A549 (cell line): ENCODE results near the gene ASPSCR1. TPM values are rescaled to one million over a fixed set of nuclear protein-coding genes. Genes with fewer than 3 reads are reported as not detected.
A peak's percentile ranks its signal among the peaks of the same experiment; 100 is the strongest.

Experiments
- ATAC-seq, 2 experiments: fragments of 200-7000 bp in 1 of 2; fragments of >200 bp in 1 of 2; cut with Nextera tagmentation in 1 of 2; cut with Tn5 transposase in 1 of 2; 3 replicates each; pipeline versions ENCODE4 v1.8.0 to v1.9.1; 2018 to 2020; ENCODE audit warnings: mild to moderate bottlenecking in 1 of 2, moderate library complexity in 1 of 2
- CTCF ChIA-PET: fragments of 300-600 bp; sonication (Branson Sonifier 250); formaldehyde crosslinking; extraction: SDS; loops from one replicate; lab custom pipeline; 2021; ENCODE audit warnings: antibody characterized with exemption, inconsistent platforms; lab: Yijun Ruan, JAX
- POLR2A ChIA-PET: fragments of 350-600 bp; formaldehyde crosslinking; extraction: SDS; loops from one replicate; lab custom pipeline; 2021; ENCODE audit warnings: antibody characterized with exemption, inconsistent platforms; lab: Yijun Ruan, JAX
- DNase-seq, 2 experiments: peaks; one replicate each; pipeline versions ENCODE4 v3.0.0 to v3.0.0-alpha.2; 2011 to 2016; ENCODE audit warnings: low read depth in 1 of 2, low spot score in 1 of 2
- FAIRE-seq: peaks from 2 replicates; lab custom pipeline; 2011; peaks lifted over from hg19 to GRCh38; lab: Jason Lieb, UNC
- H3K27ac ChIP-seq, 2 experiments: fragments of >200 bp; sonication (Bioruptor Twin); formaldehyde crosslinking; 3 replicates each; pipeline ENCODE4 v1.5.1; 2016 to 2017
- H3K4me1 ChIP-seq: fragments of >200 bp; sonication (Bioruptor Twin); formaldehyde crosslinking; 3 replicates; pipeline ENCODE4 v1.6.1; 2016
- H3K4me2 ChIP-seq: fragments of >200 bp; sonication (Bioruptor Twin); formaldehyde crosslinking; 3 replicates; pipeline ENCODE4 v1.6.1; 2016
- H3K4me3 ChIP-seq: fragments of >200 bp; sonication (Bioruptor Twin); formaldehyde crosslinking; 3 replicates; pipeline ENCODE4 v1.5.1; 2016
- H3K9me3 ChIP-seq: fragments of >200 bp; sonication (Bioruptor Twin); formaldehyde crosslinking; 3 replicates; pipeline ENCODE4 v1.6.1; 2016
- BCL3 ChIP-seq: fragments of >200 bp; sonication (Bioruptor Twin); formaldehyde crosslinking; IDR thresholded peaks from 3 replicates; pipeline ENCODE4 v1.6.1; 2016
- CBX2 ChIP-seq: fragments of 200-600 bp; sonication (generic); IDR thresholded peaks from 2 replicates; pipeline ENCODE4 v1.6.1; 2016; ENCODE audit warnings: low read depth, mild to moderate bottlenecking, borderline replicate concordance
- CEBPB ChIP-seq, 2 experiments: fragments of >200 bp in 1 of 2; sonication (Bioruptor Twin) in 1 of 2; formaldehyde crosslinking in 1 of 2; IDR thresholded peaks; 2 replicates each; pipeline ENCODE4 v1.6.1; 2012 to 2016
- CTCF ChIP-seq: fragments of >200 bp; sonication (Bioruptor Twin); formaldehyde crosslinking; IDR thresholded peaks from 3 replicates; pipeline ENCODE4 v1.5.1; 2016
- EHF ChIP-seq: fragments of 250-450 bp; sonication (Bioruptor Pico); IDR thresholded peaks from 2 replicates; pipeline ENCODE4 v1.5.0; 2020; ENCODE audit warnings: mild to moderate bottlenecking
- ESRRA ChIP-seq: fragments of 150-350 bp; IDR thresholded peaks from 2 replicates; pipeline ENCODE4 v1.6.1; 2014; ENCODE audit warnings: mild to moderate bottlenecking, low read length, borderline replicate concordance
- HMGXB4 ChIP-seq: fragments of 250-450 bp; sonication (Bioruptor Pico); IDR thresholded peaks from 2 replicates; pipeline ENCODE4 v1.5.0; 2021; ENCODE audit warnings: mild to moderate bottlenecking, moderate library complexity, borderline replicate concordance
- HOXA7 ChIP-seq: fragments of 250-450 bp; sonication (Bioruptor Pico); IDR thresholded peaks from 2 replicates; pipeline ENCODE4 v1.5.0; 2020; ENCODE audit warnings: mild to moderate bottlenecking, moderate library complexity
- HOXB5 ChIP-seq: fragments of 250-450 bp; sonication (Bioruptor Pico); IDR thresholded peaks from 2 replicates; pipeline ENCODE4 v1.5.0; 2020; ENCODE audit warnings: mild to moderate bottlenecking, moderate library complexity
- JUN ChIP-seq, 2 experiments: fragments of >200 bp; sonication (Bioruptor Twin); formaldehyde crosslinking; IDR thresholded peaks; 2 replicates in 1 of 2; 3 replicates in 1 of 2; pipeline ENCODE4 v1.6.1; 2016 to 2017
- KDM1A ChIP-seq: fragments of 200-600 bp; sonication (generic); IDR thresholded peaks from 2 replicates; pipeline ENCODE4 v1.6.1; 2016; ENCODE audit warnings: low read depth, mild to moderate bottlenecking
- NFE2L2 ChIP-seq: fragments of 150-350 bp; conservative IDR thresholded peaks from 2 replicates; pipeline ENCODE4 v1.6.1; 2014; ENCODE audit warnings: low read length
- NR3C1 ChIP-seq: fragments of >200 bp; sonication (Bioruptor Twin); formaldehyde crosslinking; IDR thresholded peaks from 3 replicates; pipeline ENCODE4 v1.6.1; 2017
- PHF8 ChIP-seq: fragments of 200-600 bp; sonication (generic); IDR thresholded peaks from 2 replicates; pipeline ENCODE4 v1.6.1; 2016; ENCODE audit warnings: low read depth, mild to moderate bottlenecking, antibody characterized with exemption, moderate library complexity, borderline replicate concordance
- POLR2A ChIP-seq: IDR thresholded peaks from 2 replicates; pipeline ENCODE4 v1.6.1; 2012; ENCODE audit warnings: mild to moderate bottlenecking, low read length
- REST ChIP-seq: fragments of 200-600 bp; sonication (generic); IDR thresholded peaks from 2 replicates; pipeline ENCODE4 v1.6.1; 2016; ENCODE audit warnings: antibody characterized with exemption, mild to moderate bottlenecking, moderate library complexity
- RNF2 ChIP-seq: fragments of 200-600 bp; sonication (generic); IDR thresholded peaks from 2 replicates; pipeline ENCODE4 v1.6.1; 2016; ENCODE audit warnings: low read depth, mild to moderate bottlenecking, antibody characterized with exemption, moderate library complexity, borderline replicate concordance
- ZC3H11A ChIP-seq: fragments of 450-650 bp; IDR thresholded peaks from 2 replicates; pipeline ENCODE4 v1.6.1; 2014; ENCODE audit warnings: antibody characterized with exemption, mild to moderate bottlenecking
- ZNF302 ChIP-seq: fragments of 250-450 bp; sonication (Bioruptor Pico); IDR thresholded peaks from 2 replicates; pipeline ENCODE4 v1.9.0; 2021; ENCODE audit warnings: inconsistent platforms, mild to moderate bottlenecking, moderate library complexity
- WGBS: methylation state at CpG from one replicate; pipeline ENCODE4 v1.1.6; 2017; ENCODE audit errors: missing lambda C conversion rate; 5-methylcytosine and 5-hydroxymethylcytosine counted together
- polyA plus RNA-seq, 4 experiments: library from polyadenylated mRNA; depleted of rRNA in 3 of 4; stranded (reverse); fragments of >200 nt; fragmentation: RNase III in 1 of 4; extraction: RNeasy Plus Mini Kit Qiagen cat#74134 plus additional on column Dnase treatment in 1 of 4; gene quantifications; 2 replicates in 3 of 4; 3 replicates in 1 of 4; pipeline ENCODE4 v1.2.3, GENCODE V29; 2011 to 2017
- TF ChIP-seq, protein P1 (sequence below): fragments of 450-650 bp; IDR thresholded peaks from 2 replicates; pipeline ENCODE4 v1.6.1; 2014; ENCODE audit warnings: antibody characterized with exemption

ASPSCR1 gene
- polyA plus RNA-seq, 2 of the 4 experiments (the other 2 are of a cell fraction): 12.3 to 25.7 TPM

DNA sequence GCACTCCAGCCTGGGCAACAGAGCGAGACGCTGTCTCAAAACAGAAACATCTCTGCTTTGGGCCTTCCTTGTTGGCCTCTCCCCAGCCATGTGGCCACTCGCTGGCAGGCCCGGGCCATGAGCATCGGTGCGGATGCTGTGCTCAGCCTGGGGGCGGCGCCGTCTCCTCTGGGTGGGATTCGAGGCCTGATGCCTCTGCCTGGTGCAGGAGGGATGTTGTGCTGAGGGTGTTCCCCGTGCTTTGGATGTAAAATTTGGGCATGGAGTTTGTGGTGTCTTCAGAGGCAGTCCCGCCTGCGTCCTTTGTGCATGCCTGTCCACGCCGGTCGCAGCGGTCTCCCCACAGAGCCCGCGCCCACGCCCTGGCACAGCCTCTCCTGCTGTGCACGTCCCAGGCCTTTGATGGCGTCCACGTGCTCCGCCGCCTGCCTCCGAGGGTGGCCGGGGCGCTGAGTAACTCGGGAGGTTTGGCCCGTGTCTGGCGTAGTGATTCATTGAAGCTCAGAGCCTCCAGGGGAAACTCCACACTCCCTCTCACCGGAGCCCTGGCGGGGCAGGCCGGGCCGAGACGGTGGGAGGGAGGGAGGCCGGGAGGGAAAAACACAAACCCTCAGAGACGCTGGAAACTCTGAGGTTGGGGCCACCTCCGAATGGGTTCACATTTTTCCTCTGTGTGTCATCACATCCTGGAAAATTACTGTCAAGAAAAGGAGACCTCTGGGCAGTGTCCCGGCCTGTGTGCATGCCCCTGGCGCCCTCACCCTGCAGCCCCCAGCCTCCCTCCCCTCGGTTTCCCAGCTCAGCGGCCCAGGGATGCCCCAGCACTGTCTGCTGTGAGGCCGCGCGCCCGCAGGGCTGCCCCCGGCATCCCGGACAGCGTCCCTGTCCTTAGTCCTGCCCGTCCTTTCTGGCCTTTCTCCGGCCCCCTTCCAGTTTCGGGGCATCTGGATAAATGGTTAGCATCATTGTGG is 26.3 kb downstream of the ASPSCR1 start (continued):
- TF ChIP-seq, protein P1, sequence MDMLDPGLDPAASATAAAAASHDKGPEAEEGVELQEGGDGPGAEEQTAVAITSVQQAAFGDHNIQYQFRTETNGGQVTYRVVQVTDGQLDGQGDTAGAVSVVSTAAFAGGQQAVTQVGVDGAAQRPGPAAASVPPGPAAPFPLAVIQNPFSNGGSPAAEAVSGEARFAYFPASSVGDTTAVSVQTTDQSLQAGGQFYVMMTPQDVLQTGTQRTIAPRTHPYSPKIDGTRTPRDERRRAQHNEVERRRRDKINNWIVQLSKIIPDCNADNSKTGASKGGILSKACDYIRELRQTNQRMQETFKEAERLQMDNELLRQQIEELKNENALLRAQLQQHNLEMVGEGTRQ: peak; percentile 68
- TF ChIP-seq ZNF302 (CRISPR knock-in tag) (peak; percentile 79), CBX2 (no peak), HOXA7 (CRISPR knock-in tag) (no peak), CEBPB (IDR thresholded peaks at IDR 0.05) (no peak), ESRRA (no peak), JUN (IDR thresholded peaks at IDR 0.05) (peak; percentile 64 to 89; a peak in 4 of 5 replicates), PHF8 (no peak), BCL3 (no peak; the same call in 2 of the 3 replicates), EHF (CRISPR knock-in tag) (peak; percentile 86; the same call in 1 of the 2 replicates)

- Histone ChIP-seq H3K4me2 (peak overlapping the region; percentile 61), H3K4me1 (peaks cover 64% of the 10 kb centered on the region), H3K27ac (peak overlapping the region; percentile 81 to 93), H3K9me3 (no peaks in the 10 kb centered on the region), H3K4me3 (no peak overlapping the region)
- CTCF ChIA-PET: interaction anchor here (1.0 to 33.2 kb wide), 12 partner anchors 8 to 135 kb away, joined by 3 to 794 read pairs (median 6); partner anchors contain the start of genes CENPX, LRRC45 and NOTUM
- POLR2A ChIA-PET: interaction anchor here (1.2 to 1.8 kb wide), 2 partner anchors 8 to 18 kb away, joined by 3 to 9 read pairs; partner anchors contain the start of genes CENPX and LRRC45
- DNase-seq (no peak), FAIRE-seq (no peak), ATAC-seq (peak in 1 of 2 experiments; percentile 0; a peak in 2 of 6 replicates)
- WGBS: 93% methylated on average over 31 of the region's 41 CpGs
- TF ChIP-seq ZC3H11A: no peak
- TF ChIP-seq KDM1A: no peak
- no peak for TF ChIP-seq RNF2
- no peak for TF ChIP-seq HMGXB4
- TF ChIP-seq POLR2A: no peak
Observed at GRCh38 chr17:82004517-82005455, 27.4 kb downstream of the ASPSCR1 start.

- ChIA-PET POLR2A (no interaction called here), CTCF (interaction anchor here (1.6 to 33.2 kb wide), 5 partner anchors 10 to 136 kb away, joined by 4 to 794 read pairs (median 16); partner anchors contain the start of genes CENPX, LRRC45 and NOTUM)
- peak overlapping the region; percentile 81 to 93; a peak in 5 of 6 replicates for H3K27ac ChIP-seq
- H3K4me3 ChIP-seq: no peak overlapping the region
- no peak for ATAC-seq
- FAIRE-seq: no peak
- peaks cover 60% of the 10 kb centered on the region for H3K4me1 ChIP-seq
- peak overlapping the region; percentile 22 for H3K4me2 ChIP-seq
- no peaks in the 10 kb centered on the region for H3K9me3 ChIP-seq
- WGBS: 89% methylated on average over 23 of the region's 30 CpGs
- DNase-seq: no peak
- no peak for TF ChIP-seq NR3C1
- no peak for TF ChIP-seq HOXB5 (CRISPR knock-in tag)
- TF ChIP-seq NFE2L2: no peak
- no peak for TF ChIP-seq CEBPB (IDR thresholded peaks at IDR 0.05)
- TF ChIP-seq CTCF: no peak
- no peak for TF ChIP-seq REST
- no peak for TF ChIP-seq EHF (CRISPR knock-in tag)
Observed at GRCh38 chr17:82005701-82006348, 28.4 kb downstream of the ASPSCR1 start.
